ENCODE measurements around the gene RBPJ. TPM values are rescaled to one million over a fixed set of nuclear protein-coding genes. Genes with fewer than 3 reads are reported as not detected.

The RBPJ gene
- total RNA-seq, 2 donors from 2014 or later = 31.4 to 41.0 TPM

DNA sequence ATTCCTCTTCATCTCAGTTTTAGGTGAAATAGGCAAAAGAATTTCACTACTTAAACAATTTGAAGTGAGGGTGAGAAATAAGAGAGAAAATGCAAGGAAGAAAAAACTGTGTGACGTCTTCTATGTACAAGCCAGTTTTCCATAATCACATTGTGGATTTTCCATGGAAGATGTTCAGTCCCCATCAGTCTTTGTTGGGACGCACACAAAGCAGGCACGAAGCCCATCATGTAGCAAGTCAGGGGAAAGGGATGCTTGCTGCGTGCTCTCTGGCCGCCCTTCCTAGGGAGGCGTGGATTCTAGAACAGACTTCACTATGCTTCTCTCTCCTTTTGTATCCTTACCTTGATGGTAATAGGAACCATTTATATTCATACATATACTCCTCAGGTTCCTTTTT is 54.7 kb downstream of the RBPJ start:
- Histone ChIP-seq H3K27me3 (no peaks in the 10 kb centered on the region), H3K36me3 (no peaks in the 10 kb centered on the region), H3K4me1 (peaks cover 0 to 7% of the 10 kb centered on the region in 2 donors), H3K27ac (no peak overlapping the region), H3K4me3 (no peak overlapping the region), H3K9me3 (no peaks in the 10 kb centered on the region)
- TF ChIP-seq, protein P1, sequence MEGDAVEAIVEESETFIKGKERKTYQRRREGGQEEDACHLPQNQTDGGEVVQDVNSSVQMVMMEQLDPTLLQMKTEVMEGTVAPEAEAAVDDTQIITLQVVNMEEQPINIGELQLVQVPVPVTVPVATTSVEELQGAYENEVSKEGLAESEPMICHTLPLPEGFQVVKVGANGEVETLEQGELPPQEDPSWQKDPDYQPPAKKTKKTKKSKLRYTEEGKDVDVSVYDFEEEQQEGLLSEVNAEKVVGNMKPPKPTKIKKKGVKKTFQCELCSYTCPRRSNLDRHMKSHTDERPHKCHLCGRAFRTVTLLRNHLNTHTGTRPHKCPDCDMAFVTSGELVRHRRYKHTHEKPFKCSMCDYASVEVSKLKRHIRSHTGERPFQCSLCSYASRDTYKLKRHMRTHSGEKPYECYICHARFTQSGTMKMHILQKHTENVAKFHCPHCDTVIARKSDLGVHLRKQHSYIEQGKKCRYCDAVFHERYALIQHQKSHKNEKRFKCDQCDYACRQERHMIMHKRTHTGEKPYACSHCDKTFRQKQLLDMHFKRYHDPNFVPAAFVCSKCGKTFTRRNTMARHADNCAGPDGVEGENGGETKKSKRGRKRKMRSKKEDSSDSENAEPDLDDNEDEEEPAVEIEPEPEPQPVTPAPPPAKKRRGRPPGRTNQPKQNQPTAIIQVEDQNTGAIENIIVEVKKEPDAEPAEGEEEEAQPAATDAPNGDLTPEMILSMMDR (IDR thresholded peaks at IDR 0.05) = no peak
- no peak for DNase-seq (ENCODE audit: low spot score)

DNA sequence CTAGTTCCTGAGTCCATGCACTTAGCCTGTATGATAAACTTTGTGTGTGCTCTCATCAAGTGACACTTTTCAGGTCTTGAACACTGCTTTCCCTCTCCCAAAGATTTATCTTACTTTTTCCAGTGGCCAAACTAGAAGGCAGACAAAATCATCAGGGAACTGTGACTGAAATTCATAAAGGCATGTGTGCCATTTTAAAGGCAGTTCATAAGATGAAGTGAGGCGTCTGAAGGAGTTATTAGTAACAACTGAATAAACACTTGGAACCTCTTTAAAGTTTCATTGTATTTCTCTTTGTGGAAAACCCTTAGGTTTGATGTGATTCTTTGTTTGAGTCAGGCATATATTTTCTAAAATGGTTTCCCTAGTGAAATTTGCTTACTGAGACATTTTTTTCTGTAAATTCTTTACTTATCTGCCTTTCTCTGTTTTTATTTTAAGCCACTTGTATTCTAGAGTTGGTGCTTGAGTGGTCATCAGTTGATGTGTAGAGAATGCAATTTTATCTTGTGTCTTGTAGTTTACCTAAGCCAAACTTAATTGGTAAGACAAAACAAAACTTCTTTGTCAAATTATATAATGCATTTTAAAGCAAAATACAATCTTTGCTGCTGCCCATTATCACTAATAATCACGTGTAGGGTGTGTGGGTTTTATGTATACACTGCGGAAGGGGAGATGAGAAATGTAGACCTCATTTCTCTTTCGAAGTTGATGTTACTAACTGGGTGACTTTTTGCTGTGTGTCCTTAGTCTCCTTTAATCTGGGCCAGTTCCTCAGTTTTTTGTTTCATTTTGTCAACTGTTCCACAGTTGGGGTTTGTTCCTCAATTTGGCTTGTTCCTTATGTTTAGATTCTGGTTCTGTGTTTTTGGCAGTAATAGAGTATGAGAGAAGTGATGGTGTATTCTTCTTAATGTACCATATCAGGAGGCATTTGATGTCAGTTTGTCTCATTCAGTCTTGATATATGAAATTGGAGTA is 56.8 kb downstream of the RBPJ start:
- Histone ChIP-seq H3K4me3 (no peak overlapping the region), H3K27me3 (no peaks in the 10 kb centered on the region), H3K4me1 (peaks cover 0 to 3% of the 10 kb centered on the region in 2 donors), H3K9me3 (no peaks in the 10 kb centered on the region), H3K27ac (no peak overlapping the region), H3K36me3 (no peaks in the 10 kb centered on the region)
- TF ChIP-seq, protein P1 (IDR thresholded peaks at IDR 0.05) = no peak
- DNase-seq (ENCODE audit: low spot score) = no peak

DNA sequence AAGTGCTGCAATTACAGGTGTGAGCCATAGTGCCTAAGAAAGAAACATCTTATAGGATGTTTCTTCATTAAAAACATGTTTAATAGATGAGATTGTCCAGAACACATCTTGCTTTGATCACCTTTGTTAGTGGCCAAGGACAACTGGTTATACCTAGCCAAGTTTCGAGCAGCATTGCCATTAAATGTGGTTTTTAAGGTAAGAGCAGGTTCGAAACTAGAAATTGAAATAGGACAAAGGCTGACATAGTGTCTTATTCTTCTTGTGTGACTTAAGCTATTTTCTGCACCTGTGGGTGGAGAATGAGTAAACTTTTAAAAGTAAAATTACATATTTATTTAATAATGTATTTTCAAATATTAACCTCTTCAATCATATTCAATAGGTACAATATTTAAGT is 59.0 kb downstream of the RBPJ start:
- no peaks in the 10 kb centered on the region for H3K27me3 ChIP-seq
- DNase-seq (ENCODE audit: low spot score) = no peak
- no peak overlapping the region for H3K4me3 ChIP-seq
- no peaks in the 10 kb centered on the region for H3K9me3 ChIP-seq
- TF ChIP-seq, protein P1 (IDR thresholded peaks at IDR 0.05) = no peak
- no peak overlapping the region for H3K27ac ChIP-seq
- H3K36me3 ChIP-seq = no peaks in the 10 kb centered on the region
- H3K4me1 ChIP-seq = no peaks in the 10 kb centered on the region

DNA sequence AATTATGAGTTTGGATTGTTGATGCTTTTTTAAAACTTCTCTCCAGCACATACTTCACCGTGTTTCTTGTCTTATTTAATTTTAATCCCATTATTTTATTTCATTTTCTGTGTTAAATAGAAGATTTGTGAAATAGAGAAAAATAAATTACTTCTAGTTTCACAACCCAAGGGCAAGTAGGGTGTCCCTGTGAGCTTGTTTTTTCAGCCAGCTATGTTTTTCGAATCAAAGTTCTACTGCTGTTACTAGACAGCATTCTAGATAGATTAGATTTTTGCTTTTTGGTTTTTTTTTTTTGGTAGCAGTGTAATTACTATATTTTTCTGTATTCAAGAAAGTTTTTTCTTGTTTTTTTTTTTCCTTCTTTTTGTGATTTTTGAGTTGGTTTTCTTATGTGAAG is 59.9 kb downstream of the RBPJ start:
- no peaks in the 10 kb centered on the region for H3K9me3 ChIP-seq
- H3K27me3 ChIP-seq = no peaks in the 10 kb centered on the region
- H3K27ac ChIP-seq = no peak overlapping the region
- no peaks in the 10 kb centered on the region for H3K4me1 ChIP-seq
- H3K36me3 ChIP-seq = no peaks in the 10 kb centered on the region
- no peak for DNase-seq (ENCODE audit: low spot score)
- TF ChIP-seq, protein P1 (IDR thresholded peaks at IDR 0.05) = no peak
- H3K4me3 ChIP-seq = no peak overlapping the region

DNA sequence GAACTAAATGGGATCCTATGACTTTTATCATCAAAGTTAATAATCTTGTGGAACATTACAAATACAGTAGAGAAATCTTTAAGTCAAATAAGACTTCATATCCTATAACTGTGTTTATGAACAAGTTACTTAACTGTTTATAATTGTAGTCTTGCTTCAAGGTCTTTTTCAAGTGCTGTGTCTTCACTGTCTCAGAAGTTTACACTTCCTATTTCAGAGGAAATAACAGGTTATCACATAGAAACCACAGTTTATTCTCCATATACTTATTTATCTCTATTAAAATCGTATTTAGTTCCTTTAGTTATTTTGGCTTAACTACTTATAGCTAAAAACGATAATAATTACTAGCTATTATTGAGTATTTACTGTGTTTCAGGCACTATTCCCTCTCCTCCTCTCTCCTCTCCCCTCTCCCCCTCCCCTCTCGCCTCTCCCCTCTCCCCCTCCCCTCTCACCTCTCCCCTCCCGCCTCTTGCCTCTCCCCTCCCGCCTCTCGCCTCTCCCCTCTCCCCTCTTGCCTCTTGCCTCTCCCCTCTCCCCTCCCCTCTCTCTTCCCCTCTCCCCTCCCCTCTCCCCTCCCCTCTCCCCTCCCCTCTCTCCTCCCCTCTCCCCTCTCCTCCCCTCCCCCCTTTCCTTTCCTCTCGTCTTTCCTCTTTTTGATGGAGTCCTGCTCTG is 63.7 kb downstream of the RBPJ start:
- TF ChIP-seq, protein P1 (IDR thresholded peaks at IDR 0.05) = no peak
- H3K4me3 ChIP-seq = no peak overlapping the region

More for the DNA sequence above, 63.7 kb downstream of the RBPJ start:
- Histone ChIP-seq H3K27ac (no peak overlapping the region), H3K4me1 (no peaks in the 10 kb centered on the region), H3K9me3 (no peaks in the 10 kb centered on the region), H3K27me3 (no peaks in the 10 kb centered on the region), H3K36me3 (peaks cover 21% of the 10 kb centered on the region)
- no peak for DNase-seq (ENCODE audit: low spot score)

All from right atrium auricular region (tissue), 2 donors.